Kidney (tissue), 14 donors: ENCODE results near the gene CTNNAL1. TPM values are rescaled to one million over a fixed set of nuclear protein-coding genes. Genes with fewer than 3 reads are reported as not detected.
A peak's percentile ranks its signal among the peaks of the same experiment; 100 is the strongest.

Source experiments
- DNase-seq, 5 donors: peaks; one replicate each; pipeline ENCODE4 v3.0.0-alpha.2; 2013 to 2020
- FAIRE-seq: peaks from 2 replicates; lab custom pipeline; 2012; peaks lifted over from hg19 to GRCh38; lab: Jason Lieb, UNC
- H3K27ac ChIP-seq, 2 donors: one replicate each; pipeline ENCODE4 v1.7.0; 2013; ENCODE audit warnings: low read depth in 2 of 2, low read length in 2 of 2, inconsistent platforms in 1 of 2
- H3K27me3 ChIP-seq: one replicate; pipeline ENCODE4 v1.7.1; 2013; ENCODE audit warnings: low read length, inconsistent platforms; ENCODE audit not compliant: control insufficient read depth, insufficient read depth
- H3K36me3 ChIP-seq, 3 donors: one replicate each; pipeline versions ENCODE4 v1.7.0 to v1.7.1; 2013; ENCODE audit warnings: low read length in 3 of 3, control low read depth in 1 of 3, inconsistent platforms in 1 of 3; ENCODE audit not compliant: insufficient read depth in 3 of 3, control insufficient read depth in 2 of 3
- H3K4me1 ChIP-seq, 3 donors: one replicate each; pipeline versions ENCODE4 v1.7.0 to v1.7.1; 2013; ENCODE audit warnings: low read length in 3 of 3, inconsistent platforms in 1 of 3, low read depth in 1 of 3; ENCODE audit not compliant: control insufficient read depth in 2 of 3, insufficient read depth in 2 of 3
- H3K4me3 ChIP-seq, 3 donors: one replicate each; pipeline versions ENCODE4 v1.7.0 to v1.8.1; 2013; ENCODE audit warnings: low read length in 3 of 3, control low read depth in 1 of 3, inconsistent platforms in 1 of 3
- H3K9ac ChIP-seq, 3 donors: one replicate each; pipeline versions ENCODE4 v1.7.0 to v1.7.1; 2013; ENCODE audit warnings: low read length in 3 of 3, control low read depth in 1 of 3, inconsistent platforms in 1 of 3
- H3K9me3 ChIP-seq, 3 donors: one replicate each; pipeline versions ENCODE4 v1.7.0 to v1.7.1; 2013; ENCODE audit warnings: low read length in 3 of 3, control low read depth in 1 of 3, inconsistent platforms in 1 of 3; ENCODE audit not compliant: control insufficient read depth in 2 of 3, insufficient read depth in 1 of 3
- intact Hi-C: fragments of 100-400 bp; cut with DNase I; formaldehyde crosslinking; loops from one replicate; pipeline ENCODE4 v1.11.1; 2022
- polyA plus RNA-seq: library from polyadenylated mRNA; stranded (reverse); fragments of 350-450 nt; fragmentation: Illumina TruSeq; extraction: RNeasy Lipid Tissue Mini Kit (QIAGEN cat#74804); gene quantifications from one replicate; pipeline ENCODE4 v1.2.3, GENCODE V29; 2014; ENCODE audit warnings: low read depth, low replicate concordance; ENCODE audit not compliant: insufficient read depth
- total RNA-seq: library from RNA; stranded (reverse); fragmentation: NEBNext Ultra II Directional; extraction: Animal tissue kit (Norgen Biotek cat#: 25700); gene quantifications from one replicate; pipeline ENCODE4 v1.2.1, GENCODE V29; 2021
- TF ChIP-seq, protein P1 (sequence below): IDR thresholded peaks from 3 replicates; pipeline ENCODE4 v1.5.1; 2012; ENCODE audit warnings: mild to moderate bottlenecking, moderate library complexity, borderline replicate concordance; ENCODE audit not compliant: insufficient read depth; ENCODE audit errors: extremely low read depth
- donor health status: control.
- donor health status: control.
- donor health status: control.
- donor health status: control.
- donor health status: control.
- donor health status: DM: yes; HTN: yes; CAD: no.
- donor health status: Normal renal cell carcinoma (clear cell type).

Gene CTNNAL1
- total and polyA plus RNA-seq, 2 donors from 2014 or later = 38.6 to 54.8 TPM

DNA sequence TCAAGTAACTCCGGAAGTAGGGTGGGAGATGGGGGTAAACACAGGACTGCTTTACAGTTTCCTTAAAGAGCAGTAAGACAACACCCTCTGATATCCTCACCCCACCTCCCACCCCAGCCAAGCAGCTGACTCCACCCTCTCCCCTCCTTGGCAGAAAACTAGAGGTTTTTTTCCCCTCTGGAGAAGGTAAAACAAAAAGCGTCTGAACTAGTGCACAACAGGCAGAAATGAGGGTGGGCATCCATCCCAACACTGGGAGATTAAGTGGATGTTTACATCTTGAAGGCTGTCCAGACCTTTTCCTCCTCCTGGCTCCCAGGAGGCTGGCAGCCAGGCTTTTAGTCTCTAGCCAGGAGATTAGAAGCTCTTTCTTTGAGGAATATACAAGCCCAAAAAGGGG, 13.9 kb upstream of the CTNNAL1 start:
- intact Hi-C loops = no loop called here
- Histone ChIP-seq H3K27ac (no peak overlapping the region), H3K27me3 (no peaks in the 10 kb centered on the region), H3K4me3 (no peak overlapping the region), H3K9me3 (no peaks in the 10 kb centered on the region), H3K36me3 (peaks cover 2 to 6% (median 3%) of the 10 kb centered on the region in 3 donors), H3K4me1 (no peaks in the 10 kb centered on the region), H3K9ac (no peak overlapping the region)
- no peak for DNase-seq
- TF ChIP-seq, protein P1, sequence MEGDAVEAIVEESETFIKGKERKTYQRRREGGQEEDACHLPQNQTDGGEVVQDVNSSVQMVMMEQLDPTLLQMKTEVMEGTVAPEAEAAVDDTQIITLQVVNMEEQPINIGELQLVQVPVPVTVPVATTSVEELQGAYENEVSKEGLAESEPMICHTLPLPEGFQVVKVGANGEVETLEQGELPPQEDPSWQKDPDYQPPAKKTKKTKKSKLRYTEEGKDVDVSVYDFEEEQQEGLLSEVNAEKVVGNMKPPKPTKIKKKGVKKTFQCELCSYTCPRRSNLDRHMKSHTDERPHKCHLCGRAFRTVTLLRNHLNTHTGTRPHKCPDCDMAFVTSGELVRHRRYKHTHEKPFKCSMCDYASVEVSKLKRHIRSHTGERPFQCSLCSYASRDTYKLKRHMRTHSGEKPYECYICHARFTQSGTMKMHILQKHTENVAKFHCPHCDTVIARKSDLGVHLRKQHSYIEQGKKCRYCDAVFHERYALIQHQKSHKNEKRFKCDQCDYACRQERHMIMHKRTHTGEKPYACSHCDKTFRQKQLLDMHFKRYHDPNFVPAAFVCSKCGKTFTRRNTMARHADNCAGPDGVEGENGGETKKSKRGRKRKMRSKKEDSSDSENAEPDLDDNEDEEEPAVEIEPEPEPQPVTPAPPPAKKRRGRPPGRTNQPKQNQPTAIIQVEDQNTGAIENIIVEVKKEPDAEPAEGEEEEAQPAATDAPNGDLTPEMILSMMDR = no peak
- no peak for FAIRE-seq

DNA sequence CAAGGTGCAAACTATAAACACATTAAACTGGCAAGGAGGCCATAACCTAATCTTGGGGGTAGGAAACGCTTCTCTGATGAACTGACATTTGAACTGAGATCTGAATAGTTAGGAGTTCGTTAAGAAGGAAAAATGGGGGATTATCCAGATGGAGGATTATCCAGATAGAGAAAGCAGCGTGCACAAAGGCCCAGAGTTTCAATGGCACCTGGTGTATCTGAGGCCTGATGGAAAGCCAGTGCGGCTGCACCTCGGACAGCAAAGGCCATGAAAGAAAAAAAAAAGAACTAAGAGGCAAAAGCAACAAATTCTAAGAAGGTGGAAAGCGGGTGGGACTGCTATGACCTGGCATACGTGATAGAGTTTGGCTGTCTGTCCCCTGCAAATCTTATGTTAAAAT, 13.0 kb upstream of the CTNNAL1 start:
- FAIRE-seq (no peak), DNase-seq (no peak)
- no peak overlapping the region for H3K4me3 ChIP-seq
- H3K9me3 ChIP-seq = no peaks in the 10 kb centered on the region
- H3K27ac ChIP-seq = no peak overlapping the region
- peaks cover under 1 to 5% (median 2%) of the 10 kb centered on the region in 3 donors for H3K36me3 ChIP-seq
- TF ChIP-seq, protein P1 = no peak
- intact Hi-C loops = no loop called here
- no peaks in the 10 kb centered on the region for H3K4me1 ChIP-seq
- no peaks in the 10 kb centered on the region for H3K27me3 ChIP-seq
- no peak overlapping the region for H3K9ac ChIP-seq

DNA sequence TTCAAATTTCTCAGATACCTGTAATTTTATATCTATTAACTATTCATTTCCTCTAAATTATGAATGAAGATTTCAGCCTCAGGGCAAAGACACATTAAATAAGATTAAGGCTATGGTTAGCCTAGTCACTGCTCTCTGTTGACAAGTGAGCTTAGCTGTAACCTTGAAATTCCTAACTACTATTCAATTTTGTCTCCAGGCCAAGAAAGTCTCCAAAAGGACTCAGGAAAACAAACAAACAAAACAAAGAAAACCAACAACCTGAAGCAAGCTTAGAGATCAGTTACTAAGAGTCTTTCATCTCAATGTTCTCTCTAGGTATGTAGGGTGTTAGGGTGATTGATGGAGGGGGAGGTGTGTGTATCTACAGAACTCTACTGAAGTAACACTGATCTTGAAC, 9.6 kb upstream of the CTNNAL1 start:
- intact Hi-C loops = no loop called here
- H3K9me3 ChIP-seq = no peaks in the 10 kb centered on the region
- no peaks in the 10 kb centered on the region for H3K27me3 ChIP-seq
- no peak overlapping the region for H3K9ac ChIP-seq
- TF ChIP-seq, protein P1 = no peak
- H3K4me3 ChIP-seq = no peak overlapping the region
- no peaks in the 10 kb centered on the region for H3K4me1 ChIP-seq
- DNase-seq (peak in 1 of 5 donors; percentile 9), FAIRE-seq (no peak)
- H3K27ac ChIP-seq = no peak overlapping the region
- peaks cover 0 to 4% (median 2%) of the 10 kb centered on the region in 3 donors for H3K36me3 ChIP-seq
